Mesenteric fat pad (tissue), 1 donor: Measurements from ENCODE around the gene NLRP6. TPM values are rescaled to one million over a fixed set of nuclear protein-coding genes. Genes with fewer than 3 reads are reported as not detected.
"Not testable (repeated sequence)": the region's sequence is repeated elsewhere in the genome, so short reads cannot be mapped to it uniquely, and the experiment has no call there.

Source experiments
- DNase-seq: peaks from one replicate; pipeline ENCODE4 v3.0.0-alpha.2; 2020; ENCODE audit warnings: low spot score
- total RNA-seq: library from RNA; stranded (reverse); fragmentation: NEBNext Ultra II Directional; extraction: Animal tissue kit (Norgen Biotek cat#: 25700); gene quantifications from one replicate; pipeline ENCODE4 v1.2.1, GENCODE V29; 2021
- donor health status: DM: yes; HTN: yes; CAD: no.

The NLRP6 gene
- total RNA-seq, 1 donor from 2014 or later = 1.8 TPM

DNA sequence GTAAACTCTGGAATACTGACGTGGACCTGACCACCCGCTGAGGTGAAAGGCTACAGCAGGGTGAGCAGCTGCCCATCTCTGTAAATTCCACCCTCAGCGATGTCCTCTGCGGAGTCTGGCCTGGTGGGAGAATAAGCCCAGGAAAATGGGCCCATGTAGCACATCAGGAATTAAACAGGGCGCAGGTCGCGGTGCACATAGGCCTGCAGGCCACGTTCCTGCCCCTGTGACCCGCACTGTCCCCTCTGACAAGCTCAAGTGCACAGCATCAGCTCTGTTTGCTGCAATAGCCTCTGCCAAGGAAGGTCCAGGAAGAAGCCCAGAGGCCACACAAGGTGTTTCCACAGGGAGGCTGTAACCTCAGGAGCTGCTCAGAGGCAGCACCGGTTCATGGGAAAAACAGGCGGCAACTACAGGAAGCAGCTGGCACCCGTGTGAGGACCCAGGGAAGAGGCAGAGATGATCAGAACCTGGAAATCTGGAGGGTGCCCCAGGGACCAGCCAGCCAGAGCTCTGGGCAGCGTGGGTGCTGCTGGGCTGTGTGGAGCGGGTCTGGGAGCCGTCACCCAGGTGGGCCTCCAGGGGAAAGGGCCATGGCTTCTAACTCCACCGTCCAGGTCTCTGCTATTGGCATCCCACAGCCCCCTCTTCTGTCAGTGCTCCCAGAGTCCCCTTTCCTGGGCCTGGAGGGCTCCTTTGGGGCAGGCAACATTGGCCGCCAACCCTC is 28.6 kb downstream of the NLRP6 start:
- DNase-seq = no peak

DNA sequence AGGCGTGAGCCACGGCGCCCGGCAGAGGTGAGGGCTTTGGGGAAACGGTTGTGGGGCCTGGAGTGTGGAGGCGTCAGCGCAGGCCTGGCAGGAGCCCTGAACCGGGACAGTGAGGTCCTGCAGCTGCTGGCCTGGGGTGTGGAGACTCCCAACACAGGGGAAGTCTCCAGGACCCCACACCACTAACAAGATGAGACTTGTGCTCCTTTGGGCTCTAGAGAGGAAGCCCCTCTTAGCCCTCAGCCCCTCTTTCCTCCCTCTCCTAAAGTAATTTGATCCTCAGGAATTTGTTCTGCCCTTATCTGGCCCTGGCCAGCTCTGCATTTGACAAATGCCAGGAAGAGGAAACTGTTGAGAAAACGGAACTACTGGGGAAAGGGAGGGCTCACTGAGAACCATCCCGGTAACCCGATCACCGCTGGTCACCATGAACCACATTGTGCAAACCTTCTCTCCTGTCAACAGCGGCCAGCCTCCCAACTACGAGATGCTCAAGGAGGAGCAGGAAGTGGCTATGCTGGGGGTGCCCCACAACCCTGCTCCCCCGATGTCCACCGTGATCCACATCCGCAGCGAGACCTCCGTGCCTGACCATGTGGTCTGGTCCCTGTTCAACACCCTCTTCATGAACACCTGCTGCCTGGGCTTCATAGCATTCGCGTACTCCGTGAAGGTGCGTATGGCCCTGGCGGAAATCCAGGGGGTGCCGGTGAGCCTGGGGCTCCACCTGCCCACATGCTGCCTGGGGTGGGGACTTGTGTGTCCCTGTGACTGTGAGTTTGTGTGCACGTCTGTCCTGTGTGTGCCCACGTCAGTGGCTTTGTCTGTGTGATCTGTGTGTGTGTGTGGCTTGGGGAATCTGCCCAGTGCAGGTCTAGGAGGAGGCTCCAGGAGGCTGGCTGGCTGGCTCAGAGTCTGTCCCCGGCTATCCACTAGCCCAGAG is 29.8 kb downstream of the NLRP6 start, which contains the start of gene IFITM2:
IFITM2 (plus strand) TSS at position 51 of the 943 bp plus-strand sequence; CDS start at position 428, 377 bp downstream.
- DNase-seq = not testable (repeated sequence)

DNA sequence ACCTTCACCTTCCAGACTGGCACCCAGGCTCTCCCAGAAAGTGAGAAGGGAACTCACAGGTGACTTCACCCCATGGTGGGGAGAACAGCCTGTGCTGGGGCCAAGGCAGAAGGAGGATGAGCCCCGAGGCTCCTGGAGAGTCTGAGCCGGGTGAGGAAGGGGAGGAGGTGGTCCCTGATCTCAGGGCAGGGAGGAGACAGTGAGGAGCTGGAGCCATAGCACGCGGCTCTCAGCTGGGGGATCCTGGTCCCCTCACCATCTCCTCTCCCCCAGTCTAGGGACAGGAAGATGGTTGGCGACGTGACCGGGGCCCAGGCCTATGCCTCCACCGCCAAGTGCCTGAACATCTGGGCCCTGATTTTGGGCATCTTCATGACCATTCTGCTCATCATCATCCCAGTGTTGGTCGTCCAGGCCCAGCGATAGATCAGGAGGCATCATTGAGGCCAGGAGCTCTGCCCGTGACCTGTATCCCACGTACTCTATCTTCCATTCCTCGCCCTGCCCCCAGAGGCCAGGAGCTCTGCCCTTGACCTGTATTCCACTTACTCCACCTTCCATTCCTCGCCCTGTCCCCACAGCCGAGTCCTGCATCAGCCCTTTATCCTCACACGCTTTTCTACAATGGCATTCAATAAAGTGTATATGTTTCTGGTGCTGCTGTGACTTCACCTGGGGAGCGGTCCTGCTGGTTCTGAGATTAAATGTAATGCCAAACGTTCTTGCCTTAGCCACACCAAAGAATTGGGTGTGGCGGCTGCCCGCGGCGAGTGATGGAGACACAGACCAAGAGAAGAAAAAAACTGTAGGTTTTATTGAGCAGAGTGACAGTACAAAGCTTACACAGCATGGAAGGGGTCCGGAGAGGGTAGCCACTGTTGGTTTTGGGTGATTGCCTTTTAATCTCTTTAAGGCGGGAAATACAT is 30.8 kb downstream of the NLRP6 start:
- DNase-seq = not testable (repeated sequence)

DNA sequence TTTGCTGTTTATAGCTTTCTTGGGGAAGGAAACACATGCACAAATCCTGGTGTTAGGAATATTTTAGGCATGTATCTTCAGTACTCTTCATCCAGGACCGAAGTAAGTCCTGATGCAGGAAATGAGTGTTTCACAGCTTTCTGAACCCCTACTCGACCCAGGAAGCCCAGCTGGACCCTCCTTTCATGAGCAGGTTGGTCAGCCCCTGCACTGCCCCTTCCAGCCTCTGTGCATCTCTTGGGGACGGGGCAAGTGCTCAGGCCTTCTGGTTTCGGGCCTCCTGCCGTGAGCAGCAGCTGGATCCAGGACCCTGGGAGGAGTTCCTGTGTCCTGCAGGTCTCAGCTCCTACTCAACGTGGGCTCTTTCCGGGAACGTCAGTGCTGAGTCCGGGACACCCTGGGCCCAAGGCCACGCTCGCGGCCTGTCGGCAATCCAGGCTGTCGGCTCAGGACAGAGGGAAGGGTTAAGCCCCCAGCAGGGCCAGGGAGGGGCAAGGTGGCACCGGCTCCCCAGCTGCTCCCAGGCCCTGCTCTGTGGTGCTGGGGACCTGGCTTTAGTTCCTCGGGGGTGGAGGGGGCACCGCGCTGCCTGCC is 31.9 kb downstream of the NLRP6 start:
- not testable (repeated sequence) for DNase-seq

DNA sequence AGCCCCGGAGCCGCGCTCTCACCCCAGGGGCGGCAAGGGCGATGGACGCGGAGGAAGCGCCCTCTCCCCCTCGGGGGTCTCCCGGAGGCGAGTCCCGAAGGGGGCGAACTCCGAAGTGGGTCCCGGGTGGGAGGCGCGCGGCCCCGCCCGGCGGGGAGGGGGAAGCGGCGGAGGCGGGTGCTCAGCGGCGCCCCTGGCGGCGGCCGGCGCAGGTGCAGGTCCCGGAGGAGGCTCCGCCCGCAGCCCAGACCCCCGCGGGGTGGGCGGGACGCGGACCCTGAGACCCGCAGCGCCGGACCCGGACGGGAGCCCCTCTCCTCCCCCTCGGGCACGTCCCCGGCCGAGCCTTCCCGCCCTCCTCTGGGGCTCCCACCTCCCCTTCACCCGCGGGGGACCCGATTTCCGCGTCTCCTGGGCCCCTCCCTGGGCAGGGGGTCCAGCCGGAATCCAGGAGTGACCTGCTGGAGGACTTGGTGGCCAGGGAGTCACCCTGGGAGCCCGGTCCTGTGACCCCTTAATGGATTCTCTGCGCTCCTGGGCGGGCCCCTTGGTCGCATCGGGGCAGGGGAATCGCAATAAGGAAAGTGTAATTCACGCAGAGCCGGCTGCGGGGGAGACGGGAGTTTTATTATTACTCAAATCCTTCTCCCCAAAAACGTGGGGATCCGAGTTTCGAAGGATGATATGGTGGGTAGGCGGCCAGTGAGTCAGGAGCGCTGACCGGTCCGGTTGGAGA is 33.0 kb downstream of the NLRP6 start:
- not testable (repeated sequence) for DNase-seq

DNA sequence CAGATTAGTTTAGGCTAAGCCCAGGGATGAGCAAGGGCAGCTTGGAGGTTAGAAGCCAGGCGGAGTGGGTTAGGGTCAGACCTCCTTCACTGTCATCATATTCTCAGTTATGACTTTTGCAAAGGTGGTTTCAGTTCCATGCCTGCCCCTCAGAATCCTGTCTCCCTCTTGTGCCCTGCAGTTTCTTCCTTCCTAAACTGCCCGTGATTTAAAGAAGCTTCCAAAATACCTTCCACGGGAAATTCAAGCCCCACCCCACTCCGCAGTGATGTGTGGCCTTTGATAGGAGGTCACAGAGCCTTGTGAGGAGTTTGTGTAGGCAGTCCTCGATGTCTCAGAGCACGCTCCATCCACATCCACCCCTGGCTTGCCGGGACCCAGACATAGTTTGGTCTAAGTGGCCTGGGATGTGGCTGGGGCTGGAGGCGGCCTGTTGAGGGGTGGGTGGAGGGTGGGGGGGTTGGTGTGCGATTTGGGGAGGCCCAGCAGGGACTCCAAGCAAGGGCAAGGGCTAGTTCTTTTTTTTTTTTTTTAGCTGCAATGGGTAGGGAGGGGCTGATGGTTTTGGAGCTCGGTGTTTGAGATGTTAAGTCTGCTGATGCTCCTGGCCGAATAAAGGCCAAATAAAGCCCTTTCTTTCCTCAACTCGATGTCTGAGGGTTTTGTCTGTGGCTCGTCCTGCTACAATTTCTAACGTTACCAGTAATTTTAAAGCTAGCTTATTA is 34.0 kb downstream of the NLRP6 start:
- no peak for DNase-seq

DNA sequence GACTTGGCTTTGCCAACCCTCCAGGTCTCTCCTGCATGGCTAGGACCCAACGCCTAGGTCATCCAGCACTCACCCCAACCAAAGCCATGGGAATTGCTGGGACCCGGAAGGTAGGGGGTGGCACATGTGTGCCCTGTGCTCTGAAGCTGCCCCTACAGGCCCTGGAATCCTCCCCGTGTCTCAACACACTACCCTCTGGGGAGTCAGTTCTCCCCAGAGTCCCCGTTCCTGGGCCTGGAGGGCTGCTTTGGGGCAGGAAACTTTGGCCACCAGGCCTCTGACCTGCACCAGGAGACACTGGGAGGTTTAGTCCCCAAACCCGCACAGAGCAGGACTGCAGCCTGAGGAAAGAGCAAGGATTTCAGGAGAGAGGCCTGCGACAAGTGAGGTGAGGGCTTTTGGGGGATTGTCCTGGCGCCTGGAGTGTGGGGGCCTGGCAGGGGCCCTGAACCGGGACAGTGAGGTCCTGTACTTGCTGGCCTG is 35.1 kb downstream of the NLRP6 start:
- DNase-seq = no peak

DNA sequence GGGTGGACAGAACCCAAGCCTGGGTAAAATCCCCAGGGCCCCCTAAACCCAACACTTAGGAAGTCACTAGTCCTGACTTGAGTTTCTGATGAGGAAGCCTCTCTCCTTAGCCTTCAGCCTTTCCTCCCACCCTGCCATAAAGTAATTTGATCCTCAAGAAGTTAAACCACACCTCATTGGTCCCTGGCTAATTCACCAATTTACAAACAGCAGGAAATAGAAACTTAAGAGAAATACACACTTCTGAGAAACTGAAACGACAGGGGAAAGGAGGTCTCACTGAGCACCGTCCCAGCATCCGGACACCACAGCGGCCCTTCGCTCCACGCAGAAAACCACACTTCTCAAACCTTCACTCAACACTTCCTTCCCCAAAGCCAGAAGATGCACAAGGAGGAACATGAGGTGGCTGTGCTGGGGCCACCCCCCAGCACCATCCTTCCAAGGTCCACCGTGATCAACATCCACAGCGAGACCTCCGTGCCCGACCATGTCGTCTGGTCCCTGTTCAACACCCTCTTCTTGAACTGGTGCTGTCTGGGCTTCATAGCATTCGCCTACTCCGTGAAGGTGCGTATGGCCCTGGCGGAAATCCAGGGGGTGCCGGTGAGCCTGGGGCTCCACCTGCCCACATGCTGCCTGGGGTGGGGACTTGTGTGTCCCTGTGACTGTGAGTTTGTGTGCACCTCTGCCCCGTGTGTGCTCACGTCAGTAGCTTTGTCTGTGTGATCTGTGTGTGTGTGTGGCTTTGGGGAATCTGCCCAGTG is 35.8 kb downstream of the NLRP6 start, which contains the start of gene IFITM1:
IFITM1 (plus strand) TSS at position 254 of the 767 bp plus-strand sequence; CDS start at position 385, 131 bp downstream.
- no peak for DNase-seq

DNA sequence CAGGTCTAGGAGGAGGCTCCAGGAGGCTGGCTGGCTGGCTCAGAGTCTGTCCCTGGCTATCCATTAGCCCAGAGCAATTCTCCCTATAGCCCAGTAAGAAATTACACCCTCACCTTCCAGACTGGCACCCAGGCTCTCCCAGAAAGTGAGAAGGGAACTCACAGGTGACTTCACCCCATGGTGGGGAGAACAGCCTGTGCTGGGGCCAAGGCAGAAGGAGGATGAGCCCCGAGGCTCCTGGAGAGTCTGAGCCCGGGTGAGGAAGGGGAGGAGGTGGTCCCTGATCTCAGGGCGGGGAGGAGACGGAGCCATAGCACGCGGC is 36.3 kb downstream of the NLRP6 start:
- not testable (repeated sequence) for DNase-seq

DNA sequence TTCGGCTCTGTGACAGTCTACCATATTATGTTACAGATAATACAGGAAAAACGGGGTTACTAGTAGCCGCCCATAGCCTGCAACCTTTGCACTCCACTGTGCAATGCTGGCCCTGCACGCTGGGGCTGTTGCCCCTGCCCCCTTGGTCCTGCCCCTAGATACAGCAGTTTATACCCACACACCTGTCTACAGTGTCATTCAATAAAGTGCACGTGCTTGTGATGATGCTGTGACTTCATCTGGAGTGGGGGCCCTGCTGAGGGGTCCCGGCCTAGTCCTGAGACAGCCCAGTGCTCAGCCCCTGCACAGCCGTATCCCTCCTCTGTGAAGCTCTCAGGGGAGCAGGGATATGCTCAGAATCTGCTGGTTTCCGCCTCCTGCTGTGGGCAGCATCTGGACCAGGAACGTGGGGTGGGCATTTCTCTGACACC is 36.9 kb downstream of the NLRP6 start:
- no peak for DNase-seq

DNA sequence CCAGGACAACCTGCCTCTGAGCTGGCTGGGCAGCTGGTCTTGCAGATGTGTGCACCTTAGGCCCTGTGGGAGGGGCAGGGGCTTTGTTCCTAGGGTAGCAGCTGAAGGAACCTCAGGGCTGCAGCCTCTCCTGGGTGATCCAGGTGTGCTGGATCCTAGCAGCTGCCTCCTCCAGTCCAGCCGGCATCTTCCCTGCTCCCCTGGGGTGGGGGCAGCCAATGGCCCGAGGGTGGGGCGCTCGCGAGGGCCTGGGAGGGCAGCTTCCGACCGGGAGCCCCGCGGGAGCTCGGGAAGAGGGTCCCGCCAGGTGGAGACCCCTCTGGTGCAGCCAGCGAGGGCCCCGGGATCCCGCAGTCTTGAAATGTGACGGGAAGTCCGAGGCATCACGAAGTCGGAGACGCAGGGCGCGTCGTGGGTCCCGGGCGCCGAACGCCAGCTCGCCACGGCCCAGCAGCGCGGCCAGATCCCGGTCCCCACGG is 37.3 kb downstream of the NLRP6 start:
- no peak for DNase-seq

DNA sequence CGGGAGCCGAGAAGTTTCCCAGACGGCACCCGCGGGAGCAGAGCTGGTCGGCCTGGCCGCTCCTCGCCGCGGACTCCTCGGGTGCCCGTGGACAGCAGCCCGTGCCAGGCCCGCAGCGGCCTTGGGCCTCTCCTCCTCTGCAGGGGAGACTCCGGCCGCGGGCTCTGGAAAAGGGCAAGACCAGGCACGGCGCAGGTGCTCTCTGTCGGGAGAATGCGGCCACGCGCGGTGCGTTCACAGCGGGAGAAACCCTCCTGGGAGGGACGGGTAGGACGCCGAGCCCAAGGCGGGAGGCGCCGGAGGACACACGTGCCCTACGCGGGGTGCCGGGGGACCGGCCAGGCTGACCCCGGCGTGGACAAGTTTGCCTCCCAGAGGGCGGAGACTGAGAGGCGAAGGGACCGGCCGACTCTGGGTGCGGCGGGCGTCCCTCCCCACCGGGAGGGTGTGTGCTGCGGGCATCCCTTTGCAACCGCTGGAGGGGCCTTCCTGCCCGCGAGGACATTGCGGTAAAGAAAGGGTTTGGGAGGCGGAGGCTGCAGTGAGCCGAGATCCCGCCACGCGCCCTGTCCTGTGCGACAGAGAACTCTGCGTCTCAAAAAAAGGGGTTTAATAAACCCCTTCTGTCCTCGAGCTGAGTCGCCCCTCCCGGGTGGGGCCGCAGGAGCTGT is 38.0 kb downstream of the NLRP6 start:
- no peak for DNase-seq

DNA sequence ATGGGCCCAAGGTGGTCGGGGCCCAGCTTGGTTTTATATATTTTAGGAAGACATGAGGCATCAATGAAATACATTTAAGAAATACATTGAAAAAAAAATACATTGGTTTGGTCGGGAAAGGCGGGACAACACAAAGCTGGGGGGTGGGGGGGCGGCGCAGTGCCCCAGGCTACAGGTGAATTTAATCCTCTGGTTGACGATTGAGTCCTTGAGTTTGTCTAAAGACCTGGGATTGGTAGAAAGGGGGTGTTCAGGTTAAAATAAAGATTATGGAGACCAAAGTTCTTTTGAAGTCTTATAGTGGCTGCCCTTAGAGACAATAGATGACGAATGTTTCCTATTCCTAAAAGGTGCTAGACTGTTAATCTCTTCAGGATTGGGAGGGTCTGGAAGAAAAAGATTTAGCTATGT is 38.7 kb downstream of the NLRP6 start:
- DNase-seq = no peak

DNA sequence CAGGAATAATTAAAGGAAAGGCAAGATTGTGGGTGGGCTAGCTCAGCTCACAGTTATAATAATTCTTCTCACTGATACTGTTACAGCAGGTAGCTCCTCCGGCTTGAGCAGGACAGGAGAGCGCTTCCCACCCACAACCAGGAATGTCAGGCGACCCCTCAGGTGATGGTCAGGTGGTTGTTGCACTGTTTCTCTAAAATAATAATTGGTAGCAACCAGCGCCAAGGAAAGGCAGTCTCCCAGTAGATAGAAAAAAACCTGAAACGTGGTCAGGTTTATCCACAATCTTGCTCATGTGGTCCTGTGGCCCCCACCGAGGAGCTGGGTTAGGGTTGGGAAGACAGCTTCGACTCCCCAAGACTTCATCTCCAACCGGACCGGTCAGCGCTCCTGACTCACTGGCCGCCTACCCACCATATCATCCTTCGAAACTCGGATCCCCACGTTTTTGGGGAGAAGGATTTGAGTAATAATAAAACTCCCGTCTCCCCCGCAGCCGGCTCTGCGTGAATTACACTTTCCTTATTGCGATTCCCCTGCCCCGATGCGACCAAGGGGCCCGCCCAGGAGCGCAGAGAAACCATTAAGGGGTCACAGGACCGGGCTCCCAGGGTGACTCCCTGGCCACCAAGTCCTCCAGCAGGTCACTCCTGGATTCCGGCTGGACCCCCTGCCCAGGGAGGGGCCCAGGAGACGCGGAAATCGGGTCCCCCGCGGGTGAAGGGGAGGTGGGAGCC is 39.6 kb downstream of the NLRP6 start:
- DNase-seq = peak; percentile 49

DNA sequence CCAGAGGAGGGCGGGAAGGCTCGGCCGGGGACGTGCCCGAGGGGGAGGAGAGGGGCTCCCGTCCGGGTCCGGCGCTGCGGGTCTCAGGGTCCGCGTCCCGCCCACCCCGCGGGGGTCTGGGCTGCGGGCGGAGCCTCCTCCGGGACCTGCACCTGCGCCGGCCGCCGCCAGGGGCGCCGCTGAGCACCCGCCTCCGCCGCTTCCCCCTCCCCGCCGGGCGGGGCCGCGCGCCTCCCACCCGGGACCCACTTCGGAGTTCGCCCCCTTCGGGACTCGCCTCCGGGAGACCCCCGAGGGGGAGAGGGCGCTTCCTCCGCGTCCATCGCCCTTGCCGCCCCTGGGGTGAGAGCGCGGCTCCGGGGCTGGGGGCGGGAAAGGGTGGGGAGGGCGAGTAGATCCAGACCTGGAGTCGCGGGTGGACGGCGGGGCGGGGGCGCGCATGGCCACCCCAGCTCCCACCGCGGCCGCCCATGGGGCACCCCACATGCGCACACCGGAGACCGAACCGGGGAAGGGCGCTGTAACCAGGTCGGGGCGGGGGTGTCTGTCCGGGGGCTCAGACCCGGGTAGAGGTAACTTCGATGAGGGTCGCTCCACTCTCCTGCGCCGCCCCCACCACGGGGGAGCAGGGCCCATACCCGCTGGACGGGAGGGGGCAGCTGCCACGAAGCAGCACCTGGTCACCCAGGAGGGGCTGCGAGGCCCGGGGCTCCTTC is 40.4 kb downstream of the NLRP6 start:
- DNase-seq = peak; percentile 79
